Measurements from ENCODE around the gene PTPN23. TPM values are rescaled to one million over a fixed set of nuclear protein-coding genes. Genes with fewer than 3 reads are reported as not detected.
A peak's percentile ranks its signal among the peaks of the same experiment; 100 is the strongest.

Gene PTPN23
- total and polyA plus RNA-seq, 2 experiments from 2014 or later, result 17.1 to 18.7 TPM

DNA sequence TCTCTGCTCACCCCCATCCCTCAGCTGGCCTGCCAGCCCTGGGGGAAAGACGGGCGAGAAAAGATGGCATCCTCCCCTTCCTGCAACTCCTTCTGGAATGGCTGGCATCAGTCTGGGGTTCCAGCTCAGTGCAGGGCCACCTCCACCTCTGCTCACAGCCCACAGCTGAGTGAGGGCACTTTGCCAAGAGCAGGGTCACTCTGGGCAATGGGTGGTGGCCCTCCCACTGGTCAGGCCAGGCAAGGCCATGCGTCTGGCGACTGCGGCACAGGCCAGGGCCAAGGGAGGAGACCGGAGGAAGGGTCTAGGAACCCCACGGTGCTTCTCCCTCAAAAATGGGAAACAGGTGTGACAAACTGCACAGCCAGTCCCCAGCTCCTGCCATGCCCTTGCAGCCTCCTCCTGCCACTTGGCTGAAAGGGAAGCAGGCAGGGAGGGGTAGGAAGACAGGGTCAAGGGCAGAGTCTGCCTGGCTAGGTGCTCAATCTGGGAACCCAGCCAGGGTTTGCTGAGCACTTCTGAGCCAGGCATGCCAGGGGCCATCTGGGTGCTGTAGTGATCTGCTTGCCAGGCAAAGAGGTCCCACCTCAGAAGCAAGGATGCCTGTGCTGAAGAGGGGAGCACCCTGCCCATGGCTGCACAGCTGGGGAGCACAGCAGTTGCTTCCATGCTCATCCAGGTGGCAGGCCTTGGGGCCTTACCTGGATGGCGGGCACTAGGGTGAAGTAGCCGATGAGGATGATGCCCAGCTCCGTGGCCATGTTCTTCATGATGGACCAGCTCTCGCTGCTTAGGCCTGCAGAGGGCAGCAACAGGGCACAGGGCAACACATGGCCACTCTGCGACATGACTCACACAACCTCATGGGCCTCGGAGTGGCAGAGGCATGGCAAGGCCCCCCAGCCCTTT lies 41.2 kb downstream of the PTPN23 start:
- H3K9me3 ChIP-seq (ENCODE audit: low read depth), result no peaks in the 10 kb centered on the region
- peak; percentile 26 for TF ChIP-seq CTCF (IDR thresholded peaks at IDR 0.05; ENCODE audit: low read depth, low read length)
- no peaks in the 10 kb centered on the region for H3K4me1 ChIP-seq (ENCODE audit: low read depth)
- H3K4me3 ChIP-seq, result no peak overlapping the region
- H3K36me3 ChIP-seq, result peaks cover 12% of the 10 kb centered on the region
- no peaks in the 10 kb centered on the region for H3K27me3 ChIP-seq
- peak in 1 of 2 donors; percentile 25 for DNase-seq (ENCODE audit: low read depth in 1 of 2, low spot score in 1 of 2)
- H3K27ac ChIP-seq, result peak overlapping the region; percentile 31

GRCh38 chr3:47422743-47423142 lies 41.9 kb downstream of the PTPN23 start:
- Histone ChIP-seq H3K9me3 (ENCODE audit: low read depth) (no peaks in the 10 kb centered on the region), H3K27me3 (no peaks in the 10 kb centered on the region), H3K4me1 (ENCODE audit: low read depth) (no peaks in the 10 kb centered on the region), H3K27ac (no peak overlapping the region), H3K4me3 (no peak overlapping the region), H3K36me3 (peaks cover 12% of the 10 kb centered on the region)
- no peak for TF ChIP-seq CTCF (IDR thresholded peaks at IDR 0.05; ENCODE audit: low read depth, low read length)
- no peak for DNase-seq (ENCODE audit: low read depth in 1 of 2, low spot score in 1 of 2)

- Histone ChIP-seq H3K4me1 (ENCODE audit: low read depth) (no peaks in the 10 kb centered on the region), H3K9me3 (ENCODE audit: low read depth) (no peaks in the 10 kb centered on the region), H3K27ac (no peak overlapping the region), H3K27me3 (no peaks in the 10 kb centered on the region), H3K4me3 (no peak overlapping the region), H3K36me3 (peaks cover 12% of the 10 kb centered on the region)
- DNase-seq (ENCODE audit: low read depth in 1 of 2, low spot score in 1 of 2), result no peak
- TF ChIP-seq CTCF (IDR thresholded peaks at IDR 0.05; ENCODE audit: low read depth, low read length), result no peak
Observed at GRCh38 chr3:47423548-47424145, 42.8 kb downstream of the PTPN23 start.

DNA sequence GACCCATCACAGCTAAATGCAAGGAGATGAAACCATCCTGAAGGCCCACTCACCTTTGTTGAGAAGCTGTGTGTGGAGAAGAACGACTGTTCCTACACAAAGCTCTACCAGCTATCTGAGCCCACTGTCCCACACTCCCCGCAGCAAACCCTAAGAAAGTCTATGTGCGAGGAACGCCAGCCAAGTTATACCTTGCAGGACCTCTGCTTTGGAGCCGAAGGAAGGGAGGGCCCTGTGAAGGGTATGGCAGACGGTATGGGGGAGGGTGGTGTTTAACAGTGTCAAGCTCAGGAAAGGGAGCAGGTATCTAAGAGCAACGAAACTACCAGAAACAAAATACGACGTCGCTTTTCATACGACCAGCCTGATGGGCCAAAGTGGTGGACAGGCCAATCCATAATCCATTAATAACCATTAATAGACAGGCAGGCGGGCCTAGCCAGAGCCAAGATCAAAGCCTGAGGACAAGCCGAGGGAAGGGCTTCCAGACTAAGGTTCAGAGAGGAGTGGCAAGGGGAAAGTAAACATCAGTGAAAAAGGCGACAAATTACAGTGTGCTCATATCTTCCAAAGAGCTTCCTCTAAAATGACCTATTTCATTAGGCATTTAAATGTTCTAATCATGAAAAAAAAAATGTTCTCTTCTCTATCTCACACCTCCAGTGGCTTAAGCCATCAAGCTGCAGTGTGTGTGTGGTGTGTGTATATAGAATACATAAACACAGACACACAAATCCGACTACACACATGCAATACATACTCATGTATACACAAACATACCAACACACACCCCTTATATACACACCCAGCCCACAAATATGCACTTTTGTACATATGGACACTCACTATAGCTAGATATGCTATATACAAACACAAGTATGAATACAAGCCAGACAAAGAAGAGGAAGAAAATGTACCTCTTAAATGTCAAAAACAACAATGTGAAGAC lies 43.9 kb downstream of the PTPN23 start:
- no peaks in the 10 kb centered on the region for H3K9me3 ChIP-seq (ENCODE audit: low read depth)
- no peaks in the 10 kb centered on the region for H3K27me3 ChIP-seq
- H3K36me3 ChIP-seq, result peaks cover 9% of the 10 kb centered on the region
- no peak for DNase-seq (ENCODE audit: low read depth in 1 of 2, low spot score in 1 of 2)
- peaks cover 2% of the 10 kb centered on the region for H3K4me1 ChIP-seq (ENCODE audit: low read depth)
- H3K4me3 ChIP-seq, result no peak overlapping the region
- no peak overlapping the region for H3K27ac ChIP-seq
- TF ChIP-seq CTCF (IDR thresholded peaks at IDR 0.05; ENCODE audit: low read depth, low read length), result no peak

DNA sequence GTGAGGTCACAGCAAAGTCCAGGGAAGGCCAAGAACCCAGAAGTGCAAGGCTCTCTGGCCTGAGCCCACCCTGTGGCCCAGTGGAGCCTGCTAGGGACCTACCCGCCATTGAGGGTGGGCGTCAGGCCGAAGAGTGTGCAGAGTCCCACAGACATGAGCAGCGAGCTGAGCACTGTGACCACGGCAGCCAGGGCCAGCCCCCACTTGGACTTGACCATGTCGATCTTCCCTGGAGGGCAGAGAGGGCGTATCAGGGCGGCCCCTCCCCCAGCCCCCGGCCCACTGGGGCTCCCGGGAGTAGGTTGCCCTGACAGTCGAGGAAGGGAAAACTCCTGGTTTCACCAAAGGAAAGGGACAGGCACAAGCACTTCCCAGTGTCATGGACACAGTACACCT lies 44.6 kb downstream of the PTPN23 start:
- H3K27ac ChIP-seq, result no peak overlapping the region
- no peaks in the 10 kb centered on the region for H3K27me3 ChIP-seq
- DNase-seq (ENCODE audit: low read depth in 1 of 2, low spot score in 1 of 2), result no peak

More for the DNA sequence above, 44.6 kb downstream of the PTPN23 start:
- Histone ChIP-seq H3K4me1 (ENCODE audit: low read depth) (peaks cover 9% of the 10 kb centered on the region), H3K36me3 (peaks cover 8% of the 10 kb centered on the region), H3K4me3 (no peak overlapping the region), H3K9me3 (ENCODE audit: low read depth) (no peaks in the 10 kb centered on the region)
- no peak for TF ChIP-seq CTCF (IDR thresholded peaks at IDR 0.05; ENCODE audit: low read depth, low read length)

Data from cardiac muscle cell (in vitro differentiated cells and primary cell).